ENCODE measurements around the gene TBX1.
A peak's percentile ranks its signal among the peaks of the same experiment; 100 is the strongest.
"Not testable (repeated sequence)": the region's sequence is repeated elsewhere in the genome, so short reads cannot be mapped to it uniquely, and the experiment has no call there.

The TBX1 gene

GRCh38 chr22:19720150-19720827, 40.3 kb upstream of the TBX1 start:
- no peak overlapping the region for H3K4me3 Mint-ChIP-seq
- H3K36me3 Mint-ChIP-seq (ENCODE audit: low read depth), result no peaks in the 10 kb centered on the region
- DNase-seq (no peak), ATAC-seq (no peak)
- peaks cover 11% of the 10 kb centered on the region for H3K4me1 Mint-ChIP-seq
- peaks cover 47% of the 10 kb centered on the region for H3K27me3 Mint-ChIP-seq
- H3K9me3 Mint-ChIP-seq, result no peaks in the 10 kb centered on the region
- H3K27ac Mint-ChIP-seq, result no peak overlapping the region

GRCh38 chr22:19720999-19721329, 39.6 kb upstream of the TBX1 start:
- ATAC-seq (no peak), DNase-seq (no peak)
- Mint-ChIP-seq H3K4me3 (no peak overlapping the region), H3K4me1 (peaks cover 11% of the 10 kb centered on the region), H3K36me3 (ENCODE audit: low read depth) (no peaks in the 10 kb centered on the region), H3K27me3 (peaks cover 47% of the 10 kb centered on the region), H3K27ac (no peak overlapping the region), H3K9me3 (no peaks in the 10 kb centered on the region)

- Mint-ChIP-seq H3K4me1 (peaks cover 11% of the 10 kb centered on the region), H3K9me3 (no peaks in the 10 kb centered on the region), H3K27ac (no peak overlapping the region), H3K27me3 (peaks cover 47% of the 10 kb centered on the region), H3K36me3 (ENCODE audit: low read depth) (no peaks in the 10 kb centered on the region), H3K4me3 (no peak overlapping the region)
- ATAC-seq (no peak), DNase-seq (no peak)
These were observed 39.0 kb upstream of the TBX1 start for GRCh38 chr22:19721330-19722177.

- Mint-ChIP-seq H3K36me3 (ENCODE audit: low read depth) (no peaks in the 10 kb centered on the region), H3K9me3 (no peaks in the 10 kb centered on the region), H3K4me1 (peaks cover 11% of the 10 kb centered on the region), H3K27ac (no peak overlapping the region), H3K27me3 (peaks cover 45% of the 10 kb centered on the region), H3K4me3 (no peak overlapping the region)
- ATAC-seq, result no peak
- DNase-seq, result no peak
These were observed 38.2 kb upstream of the TBX1 start for GRCh38 chr22:19722178-19722981.

GRCh38 chr22:19722982-19723231, 37.7 kb upstream of the TBX1 start:
- no peak overlapping the region for H3K27ac Mint-ChIP-seq
- peaks cover 8% of the 10 kb centered on the region for H3K4me1 Mint-ChIP-seq
- H3K4me3 Mint-ChIP-seq, result no peak overlapping the region
- H3K27me3 Mint-ChIP-seq, result peaks cover 43% of the 10 kb centered on the region
- H3K36me3 Mint-ChIP-seq (ENCODE audit: low read depth), result no peaks in the 10 kb centered on the region
- ATAC-seq, result no peak
- no peak for DNase-seq
- no peaks in the 10 kb centered on the region for H3K9me3 Mint-ChIP-seq

- H3K9me3 Mint-ChIP-seq, result no peaks in the 10 kb centered on the region
- H3K4me1 Mint-ChIP-seq, result peaks cover 8% of the 10 kb centered on the region
- H3K36me3 Mint-ChIP-seq (ENCODE audit: low read depth), result no peaks in the 10 kb centered on the region
- no peak within 1 kb of the TSS for H3K4me3 Mint-ChIP-seq
- H3K27me3 Mint-ChIP-seq, result peaks cover 43% of the 10 kb centered on the region
- DNase-seq, result peak; percentile 36
- no peak within 1 kb of the TSS for H3K27ac Mint-ChIP-seq
- peak; percentile 44 for ATAC-seq
These were observed 37.2 kb upstream of the TBX1 start, which contains the start of gene GP1BB for GRCh38 chr22:19723232-19723982. TSS of gene GP1BB (plus strand) at chr22:19723539. CDS start at chr22:19723570, 31 bp downstream.

- peak overlapping the region; percentile 39 for H3K4me3 Mint-ChIP-seq
- peaks cover 42% of the 10 kb centered on the region for H3K27me3 Mint-ChIP-seq
- H3K36me3 Mint-ChIP-seq (ENCODE audit: low read depth), result no peaks in the 10 kb centered on the region
- H3K9me3 Mint-ChIP-seq, result no peaks in the 10 kb centered on the region
- peaks cover 6% of the 10 kb centered on the region for H3K4me1 Mint-ChIP-seq
- DNase-seq (peak; percentile 53), ATAC-seq (peak; percentile 67)
- no peak overlapping the region for H3K27ac Mint-ChIP-seq
These were observed 36.4 kb upstream of the TBX1 start for GRCh38 chr22:19723983-19724827.

- Mint-ChIP-seq H3K27me3 (peaks cover 34% of the 10 kb centered on the region), H3K9me3 (no peaks in the 10 kb centered on the region)
These were observed 35.5 kb upstream of the TBX1 start for GRCh38 chr22:19724927-19725661.

GRCh38 chr22:19726064-19726788, 34.4 kb upstream of the TBX1 start:
- peaks cover 24% of the 10 kb centered on the region for H3K27me3 Mint-ChIP-seq
- DNase-seq, result not testable (repeated sequence)

More at GRCh38 chr22:19724927-19725661, 35.5 kb upstream of the TBX1 start:
- Mint-ChIP-seq H3K4me3 (peak overlapping the region; percentile 39), H3K4me1 (peaks cover 3% of the 10 kb centered on the region), H3K27ac (no peak overlapping the region), H3K36me3 (ENCODE audit: low read depth) (no peaks in the 10 kb centered on the region)
- DNase-seq (no peak), ATAC-seq (no peak)

GRCh38 chr22:19727310-19728150, 33.0 kb upstream of the TBX1 start:
- no peaks in the 10 kb centered on the region for H3K36me3 Mint-ChIP-seq (ENCODE audit: low read depth)
- H3K4me1 Mint-ChIP-seq, result peaks cover 3% of the 10 kb centered on the region
- no peaks in the 10 kb centered on the region for H3K9me3 Mint-ChIP-seq
- DNase-seq (no peak), ATAC-seq (no peak)
- no peak overlapping the region for H3K4me3 Mint-ChIP-seq
- H3K27me3 Mint-ChIP-seq, result peaks cover 20% of the 10 kb centered on the region
- H3K27ac Mint-ChIP-seq, result no peak overlapping the region

More at GRCh38 chr22:19726064-19726788, 34.4 kb upstream of the TBX1 start:
- ATAC-seq; H3K4me3 Mint-ChIP-seq; H3K36me3 Mint-ChIP-seq (ENCODE audit: low read depth); H3K4me1 Mint-ChIP-seq; H3K27ac Mint-ChIP-seq; H3K9me3 Mint-ChIP-seq: not testable (repeated sequence)

GRCh38 chr22:19728271-19728670, 32.3 kb upstream of the TBX1 start:
- DNase-seq, result no peak
- Mint-ChIP-seq H3K4me3 (no peak overlapping the region), H3K9me3 (no peaks in the 10 kb centered on the region), H3K4me1 (peaks cover 3% of the 10 kb centered on the region), H3K36me3 (ENCODE audit: low read depth) (no peaks in the 10 kb centered on the region), H3K27ac (no peak overlapping the region), H3K27me3 (peaks cover 14% of the 10 kb centered on the region)
- ATAC-seq, result no peak

GRCh38 chr22:19728836-19729235, 31.7 kb upstream of the TBX1 start:
- H3K4me3 Mint-ChIP-seq, result no peak overlapping the region
- peaks cover 3% of the 10 kb centered on the region for H3K4me1 Mint-ChIP-seq
- no peaks in the 10 kb centered on the region for H3K36me3 Mint-ChIP-seq (ENCODE audit: low read depth)
- H3K27me3 Mint-ChIP-seq, result peaks cover 12% of the 10 kb centered on the region
- no peaks in the 10 kb centered on the region for H3K9me3 Mint-ChIP-seq
- no peak for ATAC-seq
- H3K27ac Mint-ChIP-seq, result no peak overlapping the region
- no peak for DNase-seq

All from activated naive CD8-positive, alpha-beta T cell treated with anti-CD3 and anti-CD28 coated beads, Interleukin-2, amount 50 U/mL, for 24 hours (primary cell).